Measurements from ENCODE around the gene EFL1. TPM values are rescaled to one million over a fixed set of nuclear protein-coding genes. Genes with fewer than 3 reads are reported as not detected.

The EFL1 gene
- total and polyA plus RNA-seq, 9 donors = 11.3 to 17.4 (median 11.8) TPM

DNA sequence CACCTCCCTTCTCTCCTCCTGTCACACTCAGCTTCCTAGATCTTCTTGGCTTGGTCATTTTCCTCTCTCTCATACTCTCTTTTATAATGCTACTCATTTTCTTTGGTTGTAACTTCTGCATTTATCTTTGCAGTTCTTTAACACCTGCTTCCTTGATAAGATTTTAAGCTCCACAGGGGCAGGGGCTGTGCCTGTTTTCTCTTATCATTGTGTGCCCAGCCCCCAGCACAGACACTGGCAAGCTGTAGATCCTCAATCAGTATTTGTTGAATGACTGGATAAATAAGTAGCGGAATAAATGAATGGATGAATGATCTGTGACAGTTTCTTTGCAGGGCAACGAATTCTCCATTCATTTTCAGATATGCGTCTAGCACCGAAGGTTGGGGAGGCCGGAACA is 152.4 kb downstream of the EFL1 start:
- Histone ChIP-seq H3K27me3 (ENCODE audit: control insufficient read depth, insufficient read depth, low read length) (no peaks in the 10 kb centered on the region), H3K4me1 (ENCODE audit: control insufficient read depth, insufficient read depth, low read length) (no peaks in the 10 kb centered on the region), H3K36me3 (ENCODE audit: control insufficient read depth, insufficient read depth, low read length) (no peaks in the 10 kb centered on the region), H3K4me3 (ENCODE audit: low read length) (no peak overlapping the region), H3K27ac (ENCODE audit: low read length) (no peak overlapping the region), H3K9me3 (replicated peaks; ENCODE audit: control insufficient read depth, low read depth, low read length) (no peaks in the 10 kb centered on the region)
- WGBS (ENCODE audit: insufficient coverage) = 94% methylated on average over 5 of the region's 5 CpGs
- no peak for DNase-seq

DNA sequence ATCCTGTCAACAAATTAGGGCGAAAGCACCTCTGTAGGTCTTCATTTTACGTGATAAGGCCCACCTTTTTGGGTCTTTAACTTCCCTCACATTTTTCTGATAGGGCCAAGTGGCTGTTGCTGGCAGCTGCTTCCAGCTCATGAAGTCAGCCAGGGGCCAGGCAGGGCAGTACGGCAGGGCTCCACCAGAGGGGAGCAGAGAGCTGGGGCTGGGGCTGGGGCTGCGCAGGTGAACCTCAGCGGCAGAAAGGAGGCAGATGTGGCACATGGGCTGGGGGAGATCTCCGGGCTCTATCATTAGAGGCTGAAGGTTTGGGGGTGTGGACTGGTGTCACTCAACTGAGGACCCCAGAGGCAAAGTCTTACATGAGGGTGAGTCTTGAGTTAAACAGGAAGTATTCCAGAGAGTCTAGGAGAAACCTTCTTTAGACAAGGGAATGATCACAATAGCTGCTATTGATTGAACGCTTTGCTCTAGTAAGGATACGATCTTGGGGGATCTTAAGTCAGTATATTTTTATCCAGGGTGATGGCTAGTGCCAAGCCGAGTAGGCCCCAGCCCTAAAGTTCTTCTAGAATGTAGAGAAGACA is 153.9 kb downstream of the EFL1 start:
- no peak for DNase-seq

DNA sequence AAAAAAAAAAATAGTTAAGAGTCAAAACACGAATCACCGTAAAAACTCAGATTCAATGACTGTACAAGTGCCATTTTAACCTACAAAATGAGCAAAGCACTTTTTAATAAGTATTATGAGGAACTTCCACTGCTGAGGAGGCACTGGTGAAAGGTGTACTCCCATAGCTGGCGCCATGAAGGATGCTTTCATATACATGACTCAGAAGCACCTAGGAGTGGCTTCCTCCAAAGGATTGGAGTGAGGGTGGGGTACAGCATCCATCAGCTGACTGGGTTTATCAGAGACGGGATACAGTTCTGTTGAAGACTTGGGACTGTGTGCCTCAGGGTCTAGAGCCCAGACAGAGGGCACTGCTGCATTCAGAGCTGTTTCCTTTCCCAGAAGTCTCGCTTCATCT is 155.9 kb downstream of the EFL1 start:
- no peak for DNase-seq
- Histone ChIP-seq H3K4me3 (ENCODE audit: low read length) (no peak overlapping the region), H3K27ac (ENCODE audit: low read length) (no peak overlapping the region), H3K4me1 (ENCODE audit: control insufficient read depth, insufficient read depth, low read length) (no peaks in the 10 kb centered on the region), H3K36me3 (ENCODE audit: control insufficient read depth, insufficient read depth, low read length) (no peaks in the 10 kb centered on the region), H3K9me3 (replicated peaks; ENCODE audit: control insufficient read depth, low read depth, low read length) (no peaks in the 10 kb centered on the region), H3K27me3 (ENCODE audit: control insufficient read depth, insufficient read depth, low read length) (no peaks in the 10 kb centered on the region)
- WGBS (ENCODE audit: insufficient coverage) = 89% methylated on average over 1 of the region's 5 CpGs

More for the DNA sequence above, 153.9 kb downstream of the EFL1 start:
- 71% methylated on average over 7 of the region's 9 CpGs for WGBS (ENCODE audit: insufficient coverage)
- Histone ChIP-seq H3K4me3 (ENCODE audit: low read length) (no peak overlapping the region), H3K27me3 (ENCODE audit: control insufficient read depth, insufficient read depth, low read length) (no peaks in the 10 kb centered on the region), H3K9me3 (replicated peaks; ENCODE audit: control insufficient read depth, low read depth, low read length) (no peaks in the 10 kb centered on the region), H3K4me1 (ENCODE audit: control insufficient read depth, insufficient read depth, low read length) (no peaks in the 10 kb centered on the region), H3K27ac (ENCODE audit: low read length) (no peak overlapping the region), H3K36me3 (ENCODE audit: control insufficient read depth, insufficient read depth, low read length) (no peaks in the 10 kb centered on the region)

DNA sequence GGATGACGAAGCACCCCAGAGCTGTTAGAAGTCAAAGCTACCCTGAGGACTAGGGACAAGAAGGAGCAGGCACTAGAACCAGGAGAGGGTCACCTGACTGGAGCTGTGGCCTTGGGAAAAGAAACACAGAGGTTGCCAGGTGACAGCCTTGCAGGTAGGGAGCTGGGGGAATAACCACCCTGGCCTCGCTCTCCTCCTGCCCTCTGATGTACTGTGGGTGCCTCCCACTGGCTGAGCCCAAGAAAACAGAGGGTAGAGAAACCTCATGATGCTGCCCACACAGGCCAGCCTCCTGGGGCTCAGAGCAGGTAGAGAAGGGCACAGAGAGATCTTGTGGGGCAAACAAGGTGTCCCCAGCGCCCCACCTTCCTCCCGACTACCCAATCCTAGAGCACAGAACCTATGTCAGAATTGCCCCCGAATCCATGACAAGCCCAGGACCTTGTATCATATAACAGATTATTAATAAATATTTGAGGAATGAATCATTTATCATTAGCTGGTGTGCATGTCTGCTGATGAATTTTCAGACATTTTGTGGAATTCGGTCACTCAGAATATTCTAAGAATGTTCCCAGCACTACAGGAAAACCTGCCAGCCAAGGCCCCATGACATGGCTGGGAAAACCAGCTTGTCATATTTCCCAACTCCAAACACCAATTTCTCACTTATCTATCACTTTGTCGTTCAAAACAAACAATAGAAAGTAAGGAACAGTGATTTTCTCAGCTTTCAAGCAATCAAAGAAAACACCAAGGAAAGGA is 156.9 kb downstream of the EFL1 start:
- no peaks in the 10 kb centered on the region for H3K36me3 ChIP-seq (ENCODE audit: control insufficient read depth, insufficient read depth, low read length)
- no peaks in the 10 kb centered on the region for H3K27me3 ChIP-seq (ENCODE audit: control insufficient read depth, insufficient read depth, low read length)
- WGBS (ENCODE audit: insufficient coverage) = 90% methylated on average over 2 of the region's 7 CpGs
- H3K4me1 ChIP-seq (ENCODE audit: control insufficient read depth, insufficient read depth, low read length) = peaks cover under 1% of the 10 kb centered on the region
- no peaks in the 10 kb centered on the region for H3K9me3 ChIP-seq (replicated peaks; ENCODE audit: control insufficient read depth, low read depth, low read length)
- no peak overlapping the region for H3K4me3 ChIP-seq (ENCODE audit: low read length)
- no peak overlapping the region for H3K27ac ChIP-seq (ENCODE audit: low read length)
- no peak for DNase-seq

DNA sequence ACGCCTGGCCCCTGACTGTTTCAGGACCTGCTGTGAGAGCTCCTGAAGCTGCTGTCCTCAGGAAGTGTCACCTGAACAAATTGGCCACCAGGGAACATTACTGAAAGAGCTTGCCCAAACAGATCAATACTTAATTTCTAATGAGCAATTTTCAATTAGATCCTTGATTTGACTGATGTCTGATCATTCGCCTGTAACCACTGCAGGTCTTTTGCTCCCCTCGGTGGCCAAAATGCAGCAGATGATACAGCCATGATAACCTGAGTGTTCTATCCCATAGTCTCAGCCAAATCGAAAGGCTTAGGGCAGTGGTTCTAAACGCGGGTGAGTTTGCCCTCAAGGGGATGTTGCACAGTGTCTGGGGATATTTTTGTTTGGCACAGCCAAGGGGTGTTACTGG is 159.1 kb downstream of the EFL1 start:
- peaks cover 3% of the 10 kb centered on the region for H3K4me1 ChIP-seq (ENCODE audit: control insufficient read depth, insufficient read depth, low read length)
- no peak for DNase-seq
- no peaks in the 10 kb centered on the region for H3K36me3 ChIP-seq (ENCODE audit: control insufficient read depth, insufficient read depth, low read length)
- 91% methylated on average over 4 of the region's 6 CpGs for WGBS (ENCODE audit: insufficient coverage)
- no peak overlapping the region for H3K27ac ChIP-seq (ENCODE audit: low read length)
- no peaks in the 10 kb centered on the region for H3K27me3 ChIP-seq (ENCODE audit: control insufficient read depth, insufficient read depth, low read length)
- no peaks in the 10 kb centered on the region for H3K9me3 ChIP-seq (replicated peaks; ENCODE audit: control insufficient read depth, low read depth, low read length)
- no peak overlapping the region for H3K4me3 ChIP-seq (ENCODE audit: low read length)

DNA sequence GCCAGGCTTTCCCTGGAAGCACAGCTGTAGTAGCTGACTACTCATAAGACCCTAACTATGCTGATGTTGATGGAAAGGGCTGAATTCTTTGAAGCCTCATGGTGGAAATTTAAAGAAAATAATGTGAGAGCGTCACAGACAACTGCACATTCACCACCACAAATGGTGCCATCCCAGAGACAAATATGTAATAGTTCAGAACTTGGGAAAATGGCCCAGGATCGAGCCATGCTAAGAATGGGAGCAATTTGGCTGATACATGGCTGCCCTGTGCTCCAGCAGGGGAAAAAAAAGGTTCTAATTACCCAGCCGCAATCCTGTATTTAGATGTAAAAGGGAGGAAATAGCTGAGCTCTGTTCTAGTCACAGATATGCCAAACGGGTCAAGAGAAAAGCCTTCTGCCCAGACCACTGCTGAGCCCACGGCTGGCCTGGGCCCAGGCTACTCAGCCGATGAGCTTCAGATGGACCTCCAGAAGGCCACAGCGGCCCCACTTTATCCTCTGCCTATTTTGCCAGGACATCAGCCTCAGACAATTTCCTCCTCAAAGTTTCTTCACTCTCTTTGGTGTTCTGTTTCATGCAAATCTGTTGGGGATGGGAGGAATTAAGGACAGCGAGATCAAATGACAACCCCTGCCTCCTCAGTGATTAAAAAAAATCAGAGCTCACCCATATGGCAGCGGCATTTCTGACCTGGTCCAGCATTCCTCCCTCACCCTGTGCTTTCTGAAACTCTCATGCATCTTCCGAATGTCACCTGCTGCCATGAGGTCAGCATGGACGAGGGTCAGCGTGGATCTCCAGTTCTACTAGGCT is 162.2 kb downstream of the EFL1 start:
- H3K27me3 ChIP-seq (ENCODE audit: control insufficient read depth, insufficient read depth, low read length) = no peaks in the 10 kb centered on the region
- no peaks in the 10 kb centered on the region for H3K36me3 ChIP-seq (ENCODE audit: control insufficient read depth, insufficient read depth, low read length)
- 30% methylated on average over 6 of the region's 12 CpGs for WGBS (ENCODE audit: insufficient coverage)
- H3K9me3 ChIP-seq (replicated peaks; ENCODE audit: control insufficient read depth, low read depth, low read length) = no peaks in the 10 kb centered on the region
- DNase-seq = no peak
- H3K27ac ChIP-seq (ENCODE audit: low read length) = no peak overlapping the region
- H3K4me1 ChIP-seq (ENCODE audit: control insufficient read depth, insufficient read depth, low read length) = peaks cover 3% of the 10 kb centered on the region
- H3K4me3 ChIP-seq (ENCODE audit: low read length) = no peak overlapping the region

DNA sequence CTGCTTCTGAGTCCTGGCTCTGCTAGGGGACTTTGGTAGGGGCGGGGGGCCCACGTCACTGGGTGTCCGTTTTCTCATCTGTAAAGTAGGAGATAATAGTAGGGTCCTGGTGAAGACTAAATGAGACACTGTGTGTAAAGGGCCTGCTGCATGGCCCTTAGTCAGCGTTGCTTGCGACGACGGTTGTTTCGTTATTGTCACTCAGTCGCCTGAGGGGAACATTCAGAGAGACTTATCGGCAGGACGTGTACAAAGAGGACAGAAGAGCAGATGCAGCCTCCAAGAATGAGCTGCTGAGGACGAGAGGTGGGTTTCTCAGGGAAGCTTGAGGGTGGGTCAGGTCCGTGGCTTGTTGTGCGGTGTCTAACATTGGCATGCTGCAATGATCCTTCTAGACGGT is 163.9 kb downstream of the EFL1 start:
- Histone ChIP-seq H3K4me1 (ENCODE audit: control insufficient read depth, insufficient read depth, low read length) (peaks cover 3% of the 10 kb centered on the region), H3K9me3 (replicated peaks; ENCODE audit: control insufficient read depth, low read depth, low read length) (no peaks in the 10 kb centered on the region), H3K27me3 (ENCODE audit: control insufficient read depth, insufficient read depth, low read length) (no peaks in the 10 kb centered on the region), H3K36me3 (ENCODE audit: control insufficient read depth, insufficient read depth, low read length) (no peaks in the 10 kb centered on the region), H3K27ac (ENCODE audit: low read length) (no peak overlapping the region), H3K4me3 (ENCODE audit: low read length) (no peak overlapping the region)
- no peak for DNase-seq
- 89% methylated on average over 14 of the region's 15 CpGs for WGBS (ENCODE audit: insufficient coverage)

DNA sequence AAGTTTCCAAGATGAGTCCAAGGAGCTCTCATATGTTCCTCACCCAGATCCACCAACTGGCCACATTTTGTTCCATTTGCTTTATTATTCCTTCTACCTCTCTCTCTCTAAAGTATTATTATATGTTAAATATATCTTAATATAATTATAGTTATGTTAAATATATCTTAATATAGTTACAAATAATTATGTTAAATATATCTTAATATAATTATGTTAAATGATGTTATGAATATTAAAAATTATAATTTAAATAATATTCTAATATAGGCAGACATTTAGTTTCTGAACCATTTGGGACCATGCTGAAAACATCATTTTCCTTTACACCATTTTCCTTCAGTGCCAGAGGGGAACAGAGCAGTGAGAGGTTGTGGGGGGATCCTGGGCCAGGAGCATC is 166.7 kb downstream of the EFL1 start:
- Histone ChIP-seq H3K27me3 (ENCODE audit: control insufficient read depth, insufficient read depth, low read length) (no peaks in the 10 kb centered on the region), H3K27ac (ENCODE audit: low read length) (no peak overlapping the region), H3K4me3 (ENCODE audit: low read length) (no peak overlapping the region), H3K36me3 (ENCODE audit: control insufficient read depth, insufficient read depth, low read length) (no peaks in the 10 kb centered on the region), H3K4me1 (ENCODE audit: control insufficient read depth, insufficient read depth, low read length) (peaks cover 3% of the 10 kb centered on the region), H3K9me3 (replicated peaks; ENCODE audit: control insufficient read depth, low read depth, low read length) (no peaks in the 10 kb centered on the region)
- DNase-seq = no peak

DNA sequence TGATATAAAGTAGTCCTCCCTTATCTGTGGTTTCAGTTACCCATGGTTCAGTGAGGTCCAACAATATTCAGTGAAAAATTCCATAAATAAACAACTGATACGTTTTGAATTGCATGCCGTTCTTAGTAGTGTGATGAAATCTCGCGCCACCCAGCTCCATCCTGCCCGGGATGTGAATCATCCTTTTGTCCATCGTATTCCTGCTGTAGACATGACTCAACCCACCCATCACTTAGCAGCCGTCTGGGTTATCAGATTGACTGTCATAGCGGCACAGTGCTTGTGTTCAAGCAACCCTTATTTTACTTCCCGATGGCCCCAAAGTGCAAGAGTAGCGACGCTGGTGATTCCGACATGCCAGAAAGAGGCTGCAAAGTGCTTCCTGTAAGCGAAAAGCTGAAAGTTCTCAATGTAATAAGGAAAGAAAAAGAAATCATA is 168.7 kb downstream of the EFL1 start:
- Histone ChIP-seq H3K36me3 (ENCODE audit: control insufficient read depth, insufficient read depth, low read length) (no peaks in the 10 kb centered on the region), H3K4me1 (ENCODE audit: control insufficient read depth, insufficient read depth, low read length) (no peaks in the 10 kb centered on the region), H3K4me3 (ENCODE audit: low read length) (no peak overlapping the region), H3K9me3 (replicated peaks; ENCODE audit: control insufficient read depth, low read depth, low read length) (no peaks in the 10 kb centered on the region), H3K27ac (ENCODE audit: low read length) (no peak overlapping the region), H3K27me3 (ENCODE audit: control insufficient read depth, insufficient read depth, low read length) (no peaks in the 10 kb centered on the region)
- WGBS (ENCODE audit: insufficient coverage) = 86% methylated on average over 8 of the region's 13 CpGs
- DNase-seq = no peak

DNA sequence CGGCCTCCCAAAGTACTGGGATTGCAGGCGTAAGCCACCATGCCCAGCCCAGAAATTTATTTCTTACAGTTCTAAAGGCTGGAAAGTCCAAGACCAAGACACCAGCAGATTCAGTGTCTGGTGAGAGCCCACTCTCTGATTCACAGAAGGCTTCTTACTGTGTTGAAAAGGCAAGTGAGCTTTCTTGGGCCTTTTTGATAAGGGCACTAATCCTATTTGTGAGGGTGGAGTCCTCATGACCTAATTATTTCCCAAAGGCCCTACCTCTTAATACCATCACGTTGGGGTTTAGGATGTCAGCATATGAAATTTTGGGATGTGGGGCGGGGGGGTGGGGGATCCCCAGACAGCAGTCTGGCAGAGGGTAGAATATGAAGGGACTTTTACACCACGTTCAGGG is 169.2 kb downstream of the EFL1 start:
- no peaks in the 10 kb centered on the region for H3K27me3 ChIP-seq (ENCODE audit: control insufficient read depth, insufficient read depth, low read length)
- H3K4me3 ChIP-seq (ENCODE audit: low read length) = no peak overlapping the region
- no peak overlapping the region for H3K27ac ChIP-seq (ENCODE audit: low read length)
- no peaks in the 10 kb centered on the region for H3K36me3 ChIP-seq (ENCODE audit: control insufficient read depth, insufficient read depth, low read length)
- DNase-seq = no peak
- H3K4me1 ChIP-seq (ENCODE audit: control insufficient read depth, insufficient read depth, low read length) = no peaks in the 10 kb centered on the region
- no CpG with 5 or more reads among the region's 5 CpGs for WGBS (ENCODE audit: insufficient coverage)
- H3K9me3 ChIP-seq (replicated peaks; ENCODE audit: control insufficient read depth, low read depth, low read length) = no peaks in the 10 kb centered on the region
